ENCODE data around the gene KAZALD1. TPM values are rescaled to one million over a fixed set of nuclear protein-coding genes. Genes with fewer than 3 reads are reported as not detected.

The KAZALD1 gene
- total and polyA plus RNA-seq, 2 donors (not counting 1 experiment from before 2014, with no cell fraction given): 0.34 to 0.37 TPM

GRCh38 chr10:101114646-101115045 is 52.9 kb downstream of the KAZALD1 start:
- 26% methylated on average over 2 of the region's 2 CpGs for WGBS (ENCODE audit: insufficient coverage)
- Histone ChIP-seq H3K4me3 (ENCODE audit: control extremely low read depth in 1 of 5, extremely low read depth in 1 of 5, insufficient read depth in 1 of 5, low read depth in 2 of 5, low read length in 4 of 5) (no peak overlapping the region), H3K9me3 (ENCODE audit: control extremely low read depth in 1 of 3, control insufficient read depth in 2 of 3, insufficient read depth in 1 of 3, low read length in 2 of 3) (no peaks in the 10 kb centered on the region), H3K4me1 (ENCODE audit: control insufficient read depth in 2 of 2, insufficient read depth in 2 of 2, low read length in 2 of 2) (no peaks in the 10 kb centered on the region), H3K9ac (ENCODE audit: low read length) (no peak overlapping the region), H3K27ac (ENCODE audit: low read length in 2 of 2) (no peak overlapping the region), H3K36me3 (replicated peaks in 1 of 2; ENCODE audit: control extremely low read depth in 1 of 2, control insufficient read depth in 1 of 2, extremely low read depth in 1 of 2, insufficient read depth in 2 of 2, low read length in 1 of 2) (no peaks in the 10 kb centered on the region), H3K27me3 (replicated peaks in 1 of 4; ENCODE audit: control extremely low read depth in 1 of 4, control insufficient read depth in 3 of 4, insufficient read depth in 4 of 4, low read length in 3 of 4) (peaks cover 0 to 34% (median 7%) of the 10 kb centered on the region in 4 experiments), H4K20me1 (ENCODE audit: control insufficient read depth, insufficient read depth, low read length, poor library complexity, severe bottlenecking) (no peaks in the 10 kb centered on the region), H3K4me2 (replicated peaks; ENCODE audit: low read depth, low read length, poor library complexity, severe bottlenecking) (no peak overlapping the region), H3K79me2 (ENCODE audit: control insufficient read depth, insufficient read depth, low read length) (no peaks in the 10 kb centered on the region), H2AFZ (ENCODE audit: insufficient read depth, low read depth, low read length, poor library complexity, severe bottlenecking) (no peak overlapping the region)
- ATAC-seq (ENCODE audit: low read depth) (no peak), DNase-seq (no peak)
- intact Hi-C loops (cut with micrococcal nuclease): no loop called here
- no peak for TF ChIP-seq CTCF (IDR thresholded peaks at IDR 0.05)
- TF ChIP-seq EZH2 (IDR thresholded peaks at IDR 0.05; ENCODE audit: borderline replicate concordance, insufficient read depth, low read depth, low read length, poor library complexity, severe bottlenecking): no peak
- peaks cover 41% of the 10 kb centered on the region for H3K27me3 Mint-ChIP-seq
- H3K9me3 Mint-ChIP-seq (ENCODE audit: insufficient read depth): no peaks in the 10 kb centered on the region
- POLR2A ChIA-PET: no interaction called here
- CTCF ChIA-PET: interaction anchor here (1.1 to 1.7 kb wide), 3 partner anchors 19 to 28 kb away, joined by 3 to 5 read pairs (median 5); no protein-coding TSS in a partner anchor
- no peak overlapping the region for H3K27ac Mint-ChIP-seq
- H3K4me3 Mint-ChIP-seq: no peak overlapping the region
- H3K4me1 Mint-ChIP-seq: no peaks in the 10 kb centered on the region

Other genes with a start within 250 kb of the KAZALD1 start
- 65.6 and 66.7 TPM in 2 replicates for gene SLF2, start 149.0 kb upstream of the KAZALD1 start, total RNA-seq
- gene SLF2, start 149.0 kb upstream of the KAZALD1 start, polyA plus RNA-seq: 11.8 and 21.5 TPM in 2 replicates
- 0.96 and 2.2 TPM in 2 replicates for gene SEMA4G, start 92.5 kb upstream of the KAZALD1 start, total RNA-seq
- 0.75 and 0.84 TPM in 2 replicates for gene SEMA4G, start 92.5 kb upstream of the KAZALD1 start, polyA plus RNA-seq
- gene MRPL43, start 74.5 kb upstream of the KAZALD1 start, total RNA-seq: 56.2 and 57.8 TPM in 2 replicates
- gene MRPL43, start 74.5 kb upstream of the KAZALD1 start, polyA plus RNA-seq: 80.4 and 99.4 TPM in 2 replicates
- gene TWNK, start 74.4 kb upstream of the KAZALD1 start, total RNA-seq: 11.8 and 12.0 TPM in 2 replicates
- gene TWNK, start 74.4 kb upstream of the KAZALD1 start, polyA plus RNA-seq: 3.6 and 7.2 TPM in 2 replicates
- gene LZTS2, start 62.2 kb upstream of the KAZALD1 start, total RNA-seq: 33.7 and 36.9 TPM in 2 replicates
- 19.5 and 23.2 TPM in 2 replicates for gene LZTS2, start 62.2 kb upstream of the KAZALD1 start, polyA plus RNA-seq
- 0.69 and 0.85 TPM in 2 replicates for gene PDZD7, start 30.9 kb upstream of the KAZALD1 start, total RNA-seq
- 0.61 and 0.64 TPM in 2 replicates for gene PDZD7, start 30.9 kb upstream of the KAZALD1 start, polyA plus RNA-seq
- 38.0 and 44.2 TPM in 2 replicates for gene SFXN3, start 30.8 kb upstream of the KAZALD1 start, total RNA-seq
- 26.3 and 51.7 TPM in 2 replicates for gene SFXN3, start 30.8 kb upstream of the KAZALD1 start, polyA plus RNA-seq
- gene TLX1, start 69.3 kb downstream of the KAZALD1 start, total RNA-seq: not detected in 2 replicates
- gene TLX1, start 69.3 kb downstream of the KAZALD1 start, polyA plus RNA-seq: not detected in 2 replicates
- not detected in 2 replicates for gene LBX1, start 167.5 kb downstream of the KAZALD1 start, total RNA-seq
- not detected in 2 replicates for gene LBX1, start 167.5 kb downstream of the KAZALD1 start, polyA plus RNA-seq

All from B cell (primary cell).